AG08396 (cell line): ENCODE measurements around the gene KCTD4.
"Not testable (repeated sequence)": the region's sequence is repeated elsewhere in the genome, so short reads cannot be mapped to it uniquely, and the experiment has no call there.

Experiments used
- DNase-seq: peaks from one replicate; pipeline ENCODE4 v3.0.0; 2012; ENCODE audit warnings: low spot score, mixed read lengths

KCTD4 gene

DNA sequence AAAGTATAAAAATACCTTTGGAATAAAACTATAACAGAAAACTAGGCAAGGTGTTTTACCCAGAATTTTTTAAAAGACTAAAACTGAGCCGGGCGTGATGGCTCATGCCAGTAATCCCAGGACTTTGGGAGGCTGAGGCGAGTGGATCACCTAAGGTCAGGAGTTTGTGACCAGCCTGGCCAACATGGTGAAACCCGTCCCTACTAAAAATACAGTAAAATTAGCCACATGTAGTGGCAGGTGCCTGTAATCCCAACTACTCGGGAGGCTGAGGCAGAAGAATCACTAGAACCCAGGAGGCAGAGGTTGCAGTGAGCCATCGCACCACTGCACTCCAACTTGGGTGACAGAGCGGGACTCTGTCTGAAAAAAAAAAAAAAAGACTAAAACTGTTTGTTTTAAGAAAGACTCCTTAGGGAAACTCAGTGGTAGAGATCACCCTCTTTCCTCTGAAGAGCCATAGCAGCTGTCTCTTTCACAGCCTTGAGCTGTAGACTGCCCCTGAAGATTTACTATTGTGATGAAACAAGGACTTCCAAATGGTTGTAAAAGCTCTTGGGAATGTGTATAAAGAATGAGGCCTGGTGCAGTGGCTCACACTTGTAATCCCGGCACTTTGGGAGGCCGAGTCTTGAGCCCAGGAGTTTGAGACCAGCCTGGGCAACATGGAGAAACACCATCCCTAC is 14.7 kb upstream of the KCTD4 start:
- no peak for DNase-seq

DNA sequence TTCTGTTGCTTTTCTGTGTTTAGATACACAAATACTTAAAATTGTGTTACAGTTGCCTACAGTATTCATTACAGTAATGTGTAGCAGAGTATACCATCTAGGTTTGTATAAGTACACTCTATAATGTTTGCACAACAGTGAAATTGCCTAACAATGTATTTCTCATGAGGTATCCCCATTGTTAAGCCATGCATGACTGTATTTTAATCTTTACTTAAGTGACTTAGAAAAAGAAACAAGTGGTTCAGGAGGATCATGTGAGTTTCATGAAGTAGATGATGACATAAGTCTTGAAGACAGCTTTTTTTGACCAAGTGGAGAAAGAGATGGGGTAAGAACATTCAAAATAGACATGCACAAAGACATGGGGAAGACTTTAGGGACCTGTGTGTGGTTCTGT is 8.4 kb upstream of the KCTD4 start:
- no peak for DNase-seq

DNA sequence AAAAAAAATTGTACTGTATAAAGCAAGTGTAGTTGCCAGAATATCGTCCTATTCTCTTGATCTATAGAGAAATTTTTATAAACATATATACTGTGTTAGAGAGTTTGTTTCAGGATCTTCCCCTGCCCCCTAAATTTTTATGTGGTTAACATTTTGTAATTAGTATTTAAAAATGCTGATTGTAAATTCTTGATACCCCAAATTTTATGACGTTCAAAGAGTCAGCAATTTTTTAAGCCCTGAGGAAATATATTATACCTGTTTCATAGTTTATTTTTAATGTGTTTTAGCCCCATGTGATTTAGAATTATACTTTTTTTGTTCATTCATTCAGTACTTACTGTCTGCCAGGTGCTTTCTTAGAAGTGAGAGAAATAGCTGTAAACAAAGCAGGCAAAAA is 7.3 kb upstream of the KCTD4 start:
- DNase-seq = no peak

DNA sequence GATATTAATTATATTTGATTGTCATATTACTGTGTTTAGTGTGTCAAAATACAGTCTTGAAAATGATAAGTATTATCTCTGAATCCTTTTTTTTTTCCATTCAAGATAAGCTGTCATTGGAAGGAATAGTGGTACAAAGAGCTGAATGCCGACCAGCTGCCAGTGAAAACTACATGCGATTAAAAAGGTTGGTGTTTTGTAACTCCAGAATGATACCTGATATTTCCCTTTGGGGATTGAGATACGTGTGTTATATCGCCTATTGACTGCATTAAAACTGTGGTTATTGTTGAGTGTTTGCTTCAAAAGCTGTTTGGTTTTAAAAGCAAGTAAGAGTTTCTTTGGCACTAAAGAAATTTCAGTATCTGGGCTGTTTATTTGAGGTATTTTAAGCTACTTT is 6.5 kb upstream of the KCTD4 start:
- DNase-seq = no peak

DNA sequence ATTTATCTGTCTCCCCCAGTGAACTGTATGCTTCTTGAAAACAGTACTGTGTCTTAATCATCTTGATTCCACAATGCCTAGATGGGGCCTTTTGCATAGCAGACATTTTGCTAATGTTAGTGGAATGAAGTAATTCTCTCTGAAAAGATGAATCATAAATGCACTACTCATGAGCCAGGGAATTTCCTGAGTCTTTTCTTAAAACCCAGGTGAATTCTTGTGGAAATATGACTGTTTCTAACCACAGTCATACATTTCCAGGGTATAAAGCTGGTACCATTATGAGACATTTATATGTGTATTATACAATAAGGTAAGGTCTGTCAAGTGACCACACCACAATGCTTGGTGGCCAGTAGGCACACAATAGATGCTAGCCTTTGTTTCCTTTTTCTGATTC is 5.5 kb upstream of the KCTD4 start:
- DNase-seq = peak; percentile 51

DNA sequence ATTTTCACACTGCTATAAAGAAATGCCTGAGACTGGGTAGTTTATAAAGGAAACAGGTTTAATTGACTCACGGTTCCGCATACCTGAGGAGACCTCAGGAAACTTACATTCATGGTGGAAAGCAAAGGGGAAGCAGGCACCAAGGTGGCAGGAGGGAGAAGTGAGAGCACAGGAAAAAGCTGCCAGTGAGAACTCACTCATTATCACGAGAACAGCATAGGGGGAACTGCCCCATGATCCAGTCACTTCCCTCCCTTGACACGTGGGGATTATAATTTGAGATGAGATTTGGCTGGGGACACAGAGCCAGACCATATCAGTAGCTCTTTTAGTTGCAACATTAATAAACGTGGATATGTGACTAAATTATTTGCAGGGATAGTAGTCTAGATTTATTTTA is 4.3 kb upstream of the KCTD4 start:
- DNase-seq = no peak

DNA sequence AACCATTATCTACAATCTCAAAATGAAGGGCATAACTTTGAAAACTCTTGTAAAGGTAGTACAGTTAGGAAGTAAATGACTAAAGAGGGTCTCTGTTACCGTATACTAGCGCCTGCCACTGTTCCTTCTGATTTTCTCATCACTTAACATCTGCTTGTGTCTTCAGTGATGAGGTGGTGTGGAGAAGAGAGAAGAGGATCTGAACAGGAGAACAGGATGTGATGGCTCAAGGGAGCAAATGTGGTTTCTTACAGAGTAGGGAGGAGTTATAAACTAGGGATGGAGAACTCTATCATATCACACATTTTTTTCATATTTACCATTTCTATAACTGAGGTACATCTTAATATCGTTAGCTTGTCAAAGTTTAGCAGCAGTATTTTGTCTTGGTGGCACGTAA is 1.1 kb downstream of the KCTD4 start:
- no peak for DNase-seq

DNA sequence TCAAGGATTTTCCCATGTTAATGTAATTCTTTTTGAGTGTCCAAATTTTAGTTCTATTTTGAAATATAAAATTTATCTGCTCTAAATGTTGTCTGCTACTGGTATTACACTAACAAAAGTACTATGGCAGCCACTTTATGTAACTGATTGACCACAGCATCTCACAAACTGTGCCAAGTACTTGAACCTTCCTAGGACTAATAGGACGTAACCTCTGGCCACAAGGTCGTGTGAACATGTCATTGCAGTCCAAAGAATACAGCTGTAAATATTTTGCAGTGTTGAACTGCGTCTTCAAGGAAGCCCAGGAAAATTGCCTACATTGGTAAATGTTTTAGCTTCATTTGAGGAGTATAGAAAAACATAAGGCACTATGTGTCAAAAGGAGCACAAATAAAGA is 1.9 kb downstream of the KCTD4 start:
- no peak for DNase-seq

DNA sequence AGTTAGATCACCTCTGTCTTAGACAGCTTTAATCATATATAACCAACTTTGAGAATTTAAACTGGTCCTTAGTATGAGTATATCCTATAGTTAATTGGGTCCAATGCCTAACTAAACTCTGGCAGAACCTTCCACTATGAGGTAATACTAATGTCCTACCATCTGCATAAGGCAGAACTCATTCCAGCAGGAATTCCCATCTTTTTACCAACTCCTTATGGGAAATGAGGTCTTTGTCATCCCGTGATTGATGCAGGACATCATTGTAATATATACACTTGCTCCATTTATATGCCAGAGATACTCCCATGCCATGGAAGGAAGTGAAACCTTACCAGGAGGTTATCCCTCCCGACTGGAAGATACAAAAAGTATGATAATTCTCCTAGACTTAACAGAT is 2.8 kb downstream of the KCTD4 start:
- no peak for DNase-seq

DNA sequence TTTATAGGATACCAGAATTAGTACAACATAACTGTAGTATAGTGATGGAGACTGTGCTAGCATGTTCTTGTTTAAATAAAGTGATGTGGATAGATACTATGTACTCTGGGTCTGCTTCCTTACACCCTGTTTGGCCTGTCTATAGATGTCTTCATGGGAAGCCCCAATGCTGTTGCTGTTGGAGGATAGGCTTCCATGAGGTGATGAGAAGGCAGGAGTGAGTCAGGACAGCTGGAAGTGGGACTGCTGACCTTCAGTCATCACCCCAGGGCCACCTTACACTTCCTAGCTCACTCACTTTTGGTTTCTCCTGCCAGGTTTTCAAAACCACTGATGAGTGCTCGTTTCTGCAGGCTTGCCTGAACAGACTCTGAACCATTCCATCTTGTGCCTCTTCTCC is 4.2 kb downstream of the KCTD4 start:
- no peak for DNase-seq

DNA sequence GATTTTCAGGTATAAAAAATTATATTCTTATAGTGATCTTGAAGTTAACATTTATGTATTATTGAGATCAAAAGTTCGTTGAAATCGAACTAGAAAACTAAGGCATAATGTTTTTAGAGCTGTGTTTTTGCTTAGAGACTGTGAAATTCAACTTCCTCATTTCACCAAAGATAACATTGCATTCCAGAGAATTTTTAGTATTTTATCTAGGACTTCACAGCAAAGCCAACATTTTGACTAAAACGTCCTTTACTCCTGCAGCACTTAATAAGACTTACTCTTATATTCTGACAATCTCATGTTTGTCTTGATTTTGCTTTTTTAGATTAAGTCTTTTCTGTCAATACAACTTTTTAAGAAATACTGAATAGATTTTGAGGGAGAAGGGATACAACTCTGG is 4.7 kb downstream of the KCTD4 start:
- no peak for DNase-seq

DNA sequence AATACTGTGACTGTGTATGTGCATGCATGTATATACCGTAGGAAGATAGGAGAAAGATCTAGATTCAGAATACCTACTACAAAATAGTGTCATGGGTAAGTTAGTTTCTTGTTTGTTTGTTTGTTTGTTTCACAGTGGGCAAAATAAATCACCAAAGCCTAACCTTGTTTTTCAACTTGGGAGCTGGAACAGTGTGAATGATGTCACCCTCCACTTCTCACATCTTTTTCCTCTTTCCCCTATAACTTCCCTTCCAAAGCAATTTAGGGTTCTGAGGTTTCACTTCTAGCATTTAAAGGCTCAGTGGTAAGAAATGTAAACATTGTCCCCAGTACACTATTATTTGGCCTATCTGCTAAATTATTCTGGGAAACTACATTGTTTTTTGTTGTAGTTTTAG is 5.4 kb downstream of the KCTD4 start:
- no peak for DNase-seq

DNA sequence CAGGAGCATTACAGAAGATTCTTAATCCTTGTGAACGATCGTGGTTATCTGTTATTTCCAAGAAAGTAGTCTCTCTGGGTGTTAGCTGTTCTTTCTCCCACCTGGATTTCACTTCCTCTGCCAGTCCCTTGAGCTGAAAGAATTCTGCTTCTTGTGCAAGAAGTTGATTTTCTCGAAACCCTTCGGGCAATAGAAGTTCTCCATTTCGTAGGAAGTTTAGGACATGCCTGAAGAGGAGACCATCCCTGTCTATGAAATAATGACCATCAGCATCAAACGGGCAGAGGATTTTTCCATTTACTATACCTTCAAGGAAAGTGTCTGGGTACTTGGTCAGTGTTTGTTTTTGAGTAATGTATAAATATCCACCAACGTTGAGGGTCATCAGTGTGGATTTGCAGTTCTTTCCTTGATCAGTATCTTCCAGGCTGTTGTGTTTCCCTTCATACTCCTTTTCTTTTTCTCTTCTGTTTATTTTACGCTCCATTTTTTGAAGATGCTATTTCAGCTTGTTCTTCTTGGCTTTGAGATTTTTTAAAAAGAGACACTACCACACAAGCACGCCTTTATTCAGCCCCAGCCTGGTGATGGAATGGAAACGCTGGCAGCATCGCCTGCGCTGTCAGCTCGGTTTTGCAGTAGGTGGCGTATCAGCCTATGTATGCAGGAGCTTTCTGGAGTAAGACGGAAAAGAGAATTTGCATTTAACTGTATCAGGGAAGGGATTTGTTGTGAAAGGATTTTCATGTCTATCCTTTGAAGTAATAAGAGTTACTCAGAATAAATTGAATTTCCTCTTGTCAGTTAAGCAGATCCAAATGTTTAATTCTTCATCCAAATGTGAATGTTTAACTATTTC is 6.5 kb downstream of the KCTD4 start:
- no peak for DNase-seq

DNA sequence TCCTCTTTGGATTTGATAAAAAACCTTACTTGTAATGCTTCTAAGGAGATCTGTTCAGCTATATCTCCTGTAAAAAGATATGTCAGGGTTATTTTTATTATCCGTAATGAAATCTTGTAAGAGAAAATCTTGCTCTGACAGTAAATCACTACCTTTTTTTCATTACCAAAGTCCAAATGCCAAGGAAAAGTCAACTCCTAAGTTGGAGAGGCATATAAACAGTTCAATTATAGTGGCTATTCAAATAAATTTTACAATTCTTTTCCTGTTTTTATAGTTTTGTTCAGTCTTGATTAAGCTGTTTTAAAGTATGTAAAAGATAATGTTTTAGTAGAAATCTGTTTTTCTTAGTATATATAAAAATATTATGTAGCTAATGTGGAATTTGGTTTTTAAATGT is 9.0 kb downstream of the KCTD4 start:
- DNase-seq = no peak

DNA sequence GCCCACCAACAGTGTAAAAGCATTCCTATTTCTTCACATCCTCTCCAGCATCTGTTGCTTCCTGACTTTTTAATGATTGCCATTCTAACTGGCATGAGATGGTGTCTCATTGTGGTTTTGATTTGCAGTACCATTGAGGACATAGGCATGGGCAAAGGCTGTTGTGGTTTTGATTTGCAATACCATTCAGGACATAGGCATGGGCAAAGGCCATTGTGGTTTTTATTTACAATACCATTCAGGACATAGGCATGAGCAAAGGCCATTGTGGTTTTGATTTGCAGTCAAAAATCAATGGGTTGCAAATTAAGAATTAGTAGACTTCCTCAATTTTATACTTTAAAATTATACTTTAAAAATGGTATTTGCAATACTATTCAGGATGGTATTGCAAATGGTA is 11.3 kb downstream of the KCTD4 start:
- not testable (repeated sequence) for DNase-seq

DNA sequence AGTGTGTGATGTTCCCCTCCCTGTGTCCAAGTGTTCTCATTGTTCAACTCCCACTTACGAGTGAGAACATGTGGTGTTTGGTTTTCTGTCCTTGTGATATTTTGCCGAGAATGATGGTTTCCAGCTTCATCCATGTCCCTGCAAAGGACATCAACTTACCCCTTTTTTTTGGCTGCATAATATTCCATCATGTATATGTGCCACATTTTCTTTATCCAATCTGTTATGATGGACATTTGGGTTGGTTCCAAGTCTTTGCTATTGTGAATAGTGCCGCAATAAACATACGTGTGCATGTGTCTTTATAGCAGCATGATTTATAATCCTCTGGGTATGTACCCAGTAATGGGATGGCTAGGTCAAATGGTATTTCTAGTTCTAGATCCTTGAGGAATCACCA is 11.8 kb downstream of the KCTD4 start:
- DNase-seq = not testable (repeated sequence)

DNA sequence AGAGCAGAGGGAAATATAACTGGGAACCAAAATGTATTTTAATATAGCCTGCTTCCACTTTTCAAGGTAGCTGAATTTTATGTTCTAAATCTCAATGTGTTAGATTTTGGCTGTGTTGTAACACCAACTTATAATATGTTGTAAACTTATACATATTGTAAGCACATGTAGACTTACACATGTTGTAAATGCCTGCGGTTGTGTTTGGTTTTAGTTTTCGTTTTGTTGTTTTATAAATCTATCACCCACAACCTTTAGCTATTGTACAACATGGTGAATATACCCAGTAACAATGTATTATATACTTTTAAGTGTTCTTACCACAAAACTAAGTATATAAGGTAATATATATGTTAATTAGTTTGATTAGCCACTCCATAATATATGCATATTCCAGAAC is 15.6 kb downstream of the KCTD4 start:
- no peak for DNase-seq

DNA sequence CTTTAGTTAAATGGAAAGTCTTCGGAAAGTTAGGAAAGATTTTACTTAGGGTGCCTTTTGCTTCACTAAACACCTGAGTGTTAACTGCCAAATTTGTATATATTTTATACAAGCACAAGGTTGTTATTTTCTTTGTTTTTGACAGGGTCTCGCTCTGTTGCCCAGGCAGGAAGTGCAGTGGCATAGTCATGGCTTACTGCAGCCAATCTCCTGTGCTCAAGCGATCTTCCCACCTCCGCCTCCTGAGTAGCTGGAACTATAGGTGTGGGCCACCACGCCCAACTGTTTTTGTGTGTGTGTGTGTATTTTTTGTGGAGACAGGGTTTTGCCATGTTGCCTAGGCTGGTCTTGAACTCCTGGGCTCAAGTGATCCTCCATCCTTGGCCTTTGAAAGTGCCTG is 16.2 kb downstream of the KCTD4 start:
- no peak for DNase-seq

DNA sequence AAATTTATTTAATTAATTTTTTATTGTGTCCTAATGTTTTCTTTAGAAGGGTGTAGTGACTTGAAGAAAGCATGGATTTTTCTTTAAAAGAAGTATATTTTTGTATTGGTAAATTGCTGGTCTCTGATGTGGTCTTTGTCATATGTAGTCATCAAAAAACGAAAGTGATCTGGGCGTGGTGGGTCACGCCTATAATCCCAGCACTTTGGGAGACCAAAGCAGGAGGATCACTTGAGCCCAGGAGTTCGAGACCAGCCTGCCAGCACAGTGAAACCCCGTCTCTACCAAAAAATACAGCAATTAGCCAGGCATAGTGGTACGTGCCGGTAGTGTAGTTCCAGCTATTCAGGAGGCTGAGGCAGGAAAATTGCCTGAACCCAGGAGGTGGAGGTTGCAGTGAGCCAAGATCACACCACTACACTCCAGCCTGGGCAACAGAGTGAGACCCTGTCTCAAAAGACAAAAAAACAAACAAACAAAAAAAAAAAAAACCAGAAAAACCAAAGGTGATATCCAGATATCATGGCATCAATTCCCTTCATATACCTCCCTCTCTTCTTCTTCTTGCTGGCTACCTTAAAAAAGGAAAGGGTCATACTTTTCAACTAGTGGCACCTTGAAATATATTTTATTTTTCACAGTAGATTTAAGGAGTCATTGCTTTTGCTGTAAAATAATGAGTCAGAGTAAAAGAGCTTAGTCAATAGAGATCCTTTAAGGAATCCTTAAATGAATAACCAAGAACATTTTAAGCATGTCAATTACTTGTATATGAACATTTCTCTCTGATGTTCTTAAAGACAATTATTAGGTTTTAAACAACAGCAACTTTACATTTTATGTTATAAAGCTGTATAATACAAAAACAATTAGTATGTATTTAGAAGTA is 19.9 kb downstream of the KCTD4 start:
- DNase-seq = no peak

DNA sequence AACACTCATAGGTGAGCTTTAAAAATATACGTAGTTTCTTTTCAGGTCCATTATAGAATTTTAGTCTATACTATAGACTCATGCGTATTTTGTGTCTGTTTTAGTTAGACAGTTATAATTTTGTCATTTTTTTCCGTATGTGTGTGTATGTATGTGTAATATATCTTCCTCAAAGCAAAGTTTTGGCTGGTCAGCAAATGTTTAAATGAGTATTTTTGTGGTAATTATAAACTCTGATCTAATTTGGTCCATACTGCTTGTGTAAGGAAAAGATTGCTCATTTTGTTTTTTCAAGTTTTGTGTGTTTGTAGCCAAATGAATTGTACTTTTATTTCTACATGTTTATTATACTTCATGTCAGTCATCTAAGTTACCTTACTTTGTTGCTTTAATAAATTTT is 20.5 kb downstream of the KCTD4 start:
- DNase-seq = no peak

DNA sequence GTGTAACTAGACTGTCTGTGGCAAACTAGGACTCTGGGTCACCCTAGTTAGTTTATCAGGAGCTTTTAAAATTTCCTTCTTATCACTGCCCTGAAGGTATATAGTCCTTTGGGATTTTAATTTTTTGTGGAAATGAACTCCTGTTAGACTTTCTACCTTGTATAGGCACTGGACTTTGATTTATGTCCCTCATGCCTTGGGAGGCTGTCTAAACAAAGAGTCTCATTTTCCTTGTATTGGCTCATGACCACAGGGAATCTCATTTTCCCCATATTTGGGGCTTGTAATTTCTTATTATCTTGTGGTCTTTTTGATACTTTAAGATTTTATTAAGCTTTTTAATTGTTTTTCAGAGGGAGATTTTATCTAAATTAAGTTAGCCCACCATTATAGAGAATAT is 21.4 kb downstream of the KCTD4 start:
- DNase-seq = no peak

DNA sequence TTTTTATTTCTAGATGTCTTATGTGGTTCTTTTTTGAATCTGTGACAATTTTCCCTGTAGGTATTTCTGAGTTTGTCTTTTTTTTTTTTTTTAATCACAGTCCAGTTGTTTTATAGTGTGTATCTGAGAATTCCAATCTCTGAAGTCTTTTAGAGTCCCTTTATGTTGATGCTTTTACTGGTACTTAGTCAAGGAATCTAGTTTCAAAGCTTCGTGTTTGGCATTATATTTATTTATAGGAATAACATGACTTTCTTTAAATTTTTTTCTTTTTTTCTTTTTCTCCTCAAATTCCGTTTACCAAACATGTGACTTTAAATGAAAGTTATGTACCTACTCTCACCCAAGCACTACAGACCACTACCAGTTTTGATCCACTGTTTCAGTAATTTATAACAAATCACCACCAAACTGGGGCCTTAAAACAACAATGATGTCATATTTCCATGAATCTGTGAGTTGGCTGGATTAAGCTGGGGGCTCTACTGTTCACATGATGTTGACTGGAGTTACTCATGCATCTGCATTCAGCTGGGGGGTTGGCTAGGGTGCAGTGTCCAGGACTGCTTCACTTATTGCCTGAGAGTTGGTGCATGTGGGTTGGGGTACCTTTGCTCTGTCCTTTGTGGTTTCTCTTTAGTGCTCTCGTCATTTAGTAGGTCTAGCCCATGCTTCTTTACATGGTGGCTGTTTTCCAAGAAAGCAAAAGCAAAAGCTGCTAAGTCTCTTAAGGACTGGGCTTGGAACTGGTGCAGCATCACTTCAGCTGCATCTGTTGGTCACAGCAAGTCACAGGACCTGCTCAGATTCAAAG is 22.3 kb downstream of the KCTD4 start:
- DNase-seq = peak; percentile 44
